RPMI7951 (cell line): ENCODE results near the gene TCP11L2. TPM values are rescaled to one million over a fixed set of nuclear protein-coding genes. Genes with fewer than 3 reads are reported as not detected.
"Not testable (repeated sequence)": the region's sequence is repeated elsewhere in the genome, so short reads cannot be mapped to it uniquely, and the experiment has no call there.

Source experiments
- DNase-seq: peaks from one replicate; pipeline ENCODE4 v3.0.0-alpha.2; 2012; ENCODE audit warnings: low read depth
- total RNA-seq: library from RNA; depleted of rRNA; stranded (reverse); fragments of >200 nt; shearing (Covaris generic); gene quantifications from 2 replicates; pipeline ENCODE4 v1.2.3, GENCODE V29; 2014

Gene TCP11L2
- total RNA-seq, 1 experiment from 2014 or later, result 3.4 TPM

- no peak for DNase-seq
Observed at GRCh38 chr12:106284358-106285105, 18.0 kb upstream of the TCP11L2 start.

DNA sequence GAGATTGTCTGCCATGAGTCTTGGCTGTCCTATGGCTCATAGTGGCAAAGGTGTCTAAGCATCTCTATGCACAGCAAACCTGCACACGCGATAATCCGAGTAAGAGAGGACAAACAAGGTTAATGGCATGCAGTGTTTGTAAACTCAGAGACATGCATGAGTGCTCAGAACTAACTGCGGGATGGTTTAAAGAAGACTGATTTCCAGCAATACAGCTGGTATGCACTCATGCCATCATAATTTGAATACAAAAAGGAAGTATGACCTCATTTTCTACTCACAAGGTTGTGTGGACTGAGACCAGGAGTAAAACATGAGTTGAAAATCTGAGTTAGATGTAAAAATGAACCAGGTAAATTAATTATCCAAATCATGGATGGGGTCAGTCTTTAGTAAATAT, 16.6 kb upstream of the TCP11L2 start:
- no peak for DNase-seq

DNA sequence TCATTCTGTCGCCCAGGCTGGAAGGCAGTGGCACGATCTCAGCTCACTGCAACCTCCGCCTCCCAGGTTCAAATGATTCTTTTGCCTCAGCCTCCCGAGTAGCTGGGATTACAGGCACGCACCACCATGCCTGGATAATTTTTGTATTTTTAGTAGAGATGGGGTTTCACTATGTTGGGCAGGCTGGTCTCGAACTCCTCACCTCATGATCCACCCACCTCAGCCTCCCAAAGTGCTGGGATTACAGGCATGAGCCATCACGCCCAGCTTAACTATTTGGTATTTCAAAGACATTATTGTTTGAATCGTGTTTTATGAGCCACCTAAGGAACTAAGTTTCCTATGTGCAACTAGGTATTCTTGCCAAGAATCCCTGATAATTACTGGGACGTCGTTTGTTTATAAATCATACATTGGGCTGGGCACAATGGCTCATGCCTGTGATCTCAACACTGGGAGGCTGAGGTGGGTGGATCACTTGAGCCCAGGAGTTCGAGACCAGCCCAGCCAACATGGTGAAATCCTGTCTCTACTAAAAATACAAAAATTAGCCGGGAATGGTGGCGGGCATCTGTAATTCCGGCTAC, 15.9 kb upstream of the TCP11L2 start:
- DNase-seq, result not testable (repeated sequence)

DNA sequence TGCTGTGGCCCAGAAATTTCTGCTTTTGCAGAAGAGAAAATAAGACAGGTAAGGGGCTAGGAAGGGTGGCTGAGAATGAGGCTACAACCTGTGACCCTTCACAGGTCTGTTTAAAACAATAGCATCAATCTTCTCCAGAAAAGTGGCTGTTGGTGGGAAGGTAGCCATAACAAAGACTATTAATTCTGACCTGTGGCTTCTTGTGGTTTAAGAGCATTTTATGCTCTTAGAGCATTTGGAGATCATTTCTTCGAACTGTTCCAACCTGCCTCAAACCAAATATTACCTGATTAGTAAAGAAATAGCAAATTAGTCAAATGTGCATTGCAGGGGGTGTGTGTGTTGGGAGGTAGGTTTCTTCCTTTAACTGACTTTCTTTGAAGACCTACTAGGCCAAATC, 15.2 kb upstream of the TCP11L2 start:
- no peak for DNase-seq

GRCh38 chr12:106288101-106288493, 14.4 kb upstream of the TCP11L2 start:
- no peak for DNase-seq

DNA sequence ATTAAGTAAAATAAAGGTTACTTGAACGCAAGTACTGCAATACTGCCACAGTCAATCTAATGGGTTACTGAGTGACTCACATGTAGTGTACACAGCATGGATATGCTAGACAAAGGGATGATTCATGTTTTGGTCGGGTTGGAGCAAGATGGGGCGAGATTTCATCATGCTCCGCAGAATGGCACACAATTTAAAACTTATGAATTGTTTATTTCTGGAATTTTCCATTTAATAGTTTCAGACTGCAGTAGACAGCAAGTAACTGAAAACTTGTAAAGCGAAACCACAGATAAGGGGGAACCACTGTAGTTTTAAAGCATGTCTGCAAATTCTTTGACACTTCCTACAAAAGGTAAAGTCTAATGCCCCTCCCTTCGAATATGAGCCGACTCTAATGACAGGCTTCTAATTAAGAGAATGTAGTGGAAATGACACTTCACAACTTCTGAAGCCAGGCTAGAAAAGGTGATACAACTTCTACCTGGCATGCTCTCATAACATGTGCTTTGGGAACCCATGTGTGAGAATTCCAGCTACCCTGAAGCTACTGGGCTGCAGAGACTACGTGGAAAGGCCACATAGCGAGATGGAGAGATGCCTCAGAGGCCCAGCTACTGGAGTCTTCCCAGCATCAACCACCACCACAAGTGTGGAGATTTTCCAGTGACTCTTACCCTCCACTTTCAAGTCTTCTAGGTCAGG, 13.9 kb upstream of the TCP11L2 start:
- peak; percentile 83 for DNase-seq

GRCh38 chr12:106289196-106289681, 13.3 kb upstream of the TCP11L2 start:
- DNase-seq, result no peak

DNA sequence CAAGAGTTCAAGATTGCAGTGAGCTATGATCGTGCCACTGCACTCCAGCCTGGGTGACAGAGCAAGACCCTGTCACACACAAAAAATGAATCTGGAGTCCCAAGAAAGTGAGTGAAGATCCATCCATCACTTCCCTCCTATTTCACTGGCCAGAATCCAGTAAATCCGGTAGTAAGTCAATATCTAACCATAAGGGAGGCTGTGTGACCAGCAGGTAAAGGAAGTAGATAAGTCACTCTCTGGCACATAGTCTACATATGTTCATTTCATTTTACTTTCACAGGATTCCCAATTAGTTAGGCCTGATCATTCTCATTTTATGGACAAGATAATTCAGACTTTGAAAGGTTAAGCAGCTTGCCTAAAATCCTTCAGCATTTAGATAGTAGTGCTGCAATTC, 11.9 kb upstream of the TCP11L2 start:
- DNase-seq, result no peak

GRCh38 chr12:106291342-106291741, 11.2 kb upstream of the TCP11L2 start:
- no peak for DNase-seq

DNA sequence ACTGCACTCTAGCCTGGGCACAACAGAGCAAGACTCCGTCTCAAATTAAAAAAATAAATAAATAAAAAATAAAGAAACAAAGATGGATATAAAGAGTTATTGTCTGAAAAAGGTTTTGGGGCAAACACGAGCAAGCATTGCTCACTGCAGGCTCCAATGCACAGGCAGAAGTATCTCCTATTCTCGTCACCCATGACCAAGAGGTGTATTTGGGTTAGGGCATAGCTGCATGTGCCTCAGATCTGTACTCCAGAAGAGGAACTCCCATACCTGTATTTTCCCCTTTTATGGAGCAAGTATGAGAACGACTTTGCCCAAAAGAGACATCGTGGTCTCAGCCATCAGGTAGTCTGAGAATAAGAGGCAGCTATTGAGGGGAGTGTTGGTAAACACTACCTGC, 10.2 kb upstream of the TCP11L2 start:
- DNase-seq, result no peak

DNA sequence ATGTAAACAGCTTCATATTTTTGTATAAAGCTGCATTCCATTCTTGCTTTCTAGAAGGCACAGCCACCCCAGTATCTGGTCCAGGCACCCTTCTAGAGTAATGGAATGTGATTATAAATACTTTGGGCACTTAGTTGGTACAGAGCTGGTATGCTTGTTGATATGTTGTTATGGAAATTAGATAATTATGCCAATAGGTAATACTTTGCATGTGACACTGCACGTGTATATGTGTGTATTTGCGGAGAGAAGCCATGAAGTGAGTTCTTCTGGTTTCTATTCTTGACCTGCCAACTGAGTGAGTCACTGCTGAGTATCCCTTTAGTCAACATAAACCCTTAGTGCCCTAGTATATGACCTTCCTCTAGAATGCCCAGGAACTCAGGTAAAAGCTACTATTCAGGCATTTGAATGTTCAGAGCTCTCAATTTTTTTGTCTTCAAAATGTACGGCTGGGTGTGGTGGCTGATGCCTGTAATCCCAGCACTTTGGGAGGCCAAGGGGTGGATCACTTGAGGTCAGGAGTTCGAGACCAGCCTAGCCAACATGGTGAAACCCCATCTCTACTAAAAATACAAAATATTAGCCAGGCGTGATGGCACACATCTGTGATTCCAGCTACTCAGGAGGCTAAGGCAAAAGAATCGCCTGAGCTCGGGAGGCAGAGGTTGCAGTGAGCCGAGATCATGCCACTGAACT, 6.2 kb upstream of the TCP11L2 start:
- DNase-seq, result peak; percentile 56

DNA sequence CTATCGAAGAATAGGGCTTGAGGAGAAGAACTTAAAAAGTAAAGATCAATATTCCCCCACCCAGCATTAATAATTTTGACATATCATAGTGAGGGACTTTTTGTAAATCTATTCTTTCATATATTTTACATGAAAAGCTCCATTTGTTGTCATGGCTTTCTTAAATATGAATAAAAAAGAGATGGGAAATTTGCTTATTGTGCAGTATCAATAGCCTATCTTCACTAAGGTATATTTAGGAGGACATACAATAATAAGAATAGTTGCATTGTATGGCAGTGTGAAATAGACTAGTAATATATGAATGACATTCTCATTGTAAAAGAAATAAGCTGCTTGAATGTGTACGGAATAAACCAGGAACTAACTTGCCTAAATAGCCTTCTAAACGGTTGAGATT, 5.5 kb upstream of the TCP11L2 start:
- no peak for DNase-seq

DNA sequence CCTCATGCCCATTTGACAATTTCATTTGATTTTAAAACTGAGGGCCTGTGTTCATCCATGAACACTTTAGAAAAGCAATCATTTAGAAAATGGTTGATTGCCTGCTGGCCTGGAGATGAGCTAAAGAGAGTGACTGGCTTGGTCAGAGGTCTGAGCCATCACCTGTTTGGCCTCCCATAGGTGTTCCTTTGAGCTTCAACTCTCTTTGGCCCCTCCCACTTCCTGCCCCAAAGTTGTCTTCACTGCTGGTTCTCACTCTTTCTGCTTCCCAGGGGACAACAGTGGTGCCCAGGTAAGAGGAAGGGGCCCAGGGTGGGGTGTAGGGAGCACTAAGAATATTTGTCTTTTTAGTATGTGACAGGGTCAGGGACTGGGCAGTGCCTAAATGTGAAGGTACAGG, 4.9 kb upstream of the TCP11L2 start:
- DNase-seq, result no peak

GRCh38 chr12:106299202-106299774, 3.2 kb upstream of the TCP11L2 start:
- DNase-seq, result no peak

- DNase-seq, result no peak
Observed at GRCh38 chr12:106300761-106301160, 1.8 kb upstream of the TCP11L2 start.

DNA sequence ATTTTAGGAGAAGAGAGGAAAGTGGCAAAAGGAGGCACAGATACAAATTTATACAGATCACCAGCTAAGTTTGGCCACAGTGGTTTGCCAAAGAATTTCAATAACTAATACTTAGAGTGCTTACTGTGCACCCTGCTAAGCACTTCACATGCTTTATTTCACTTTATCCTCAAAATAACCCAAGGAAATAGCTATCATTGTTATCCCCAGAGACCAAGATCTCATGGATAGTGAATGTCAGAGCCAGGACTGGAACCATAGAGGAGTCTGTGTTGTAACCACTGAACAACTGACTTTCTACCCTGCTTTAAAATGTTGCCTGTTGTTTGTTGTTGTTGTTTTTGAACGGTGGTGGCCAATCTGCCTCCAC, 1.3 kb upstream of the TCP11L2 start:
- DNase-seq, result no peak

- DNase-seq, result peak; percentile 32
Observed at GRCh38 chr12:106301611-106302321, 767 bp upstream of the TCP11L2 start.

GRCh38 chr12:106303202-106303820, 778 bp downstream of the TCP11L2 start:
- peak; percentile 59 for DNase-seq

DNA sequence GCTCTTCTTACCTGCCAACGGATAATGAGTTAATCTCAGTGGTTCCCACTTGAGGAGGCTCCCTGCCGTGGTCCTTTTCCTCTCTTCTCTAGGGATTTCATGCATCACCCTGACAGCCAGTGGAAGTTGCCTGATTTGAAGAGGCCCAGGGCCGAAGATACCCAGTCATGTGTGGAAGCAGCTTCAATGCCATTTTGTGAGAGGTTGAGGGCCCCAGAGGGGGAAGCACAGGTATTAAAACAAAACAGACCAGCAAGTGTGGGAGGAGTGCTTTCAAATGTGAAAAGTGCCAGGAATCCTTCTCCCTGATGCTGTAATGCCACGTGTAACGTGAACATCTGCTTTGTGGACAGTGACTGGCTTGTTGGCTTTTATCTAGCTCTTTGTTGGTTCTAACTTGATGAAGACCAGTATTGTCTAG, 1.5 kb downstream of the TCP11L2 start:
- DNase-seq, result no peak

DNA sequence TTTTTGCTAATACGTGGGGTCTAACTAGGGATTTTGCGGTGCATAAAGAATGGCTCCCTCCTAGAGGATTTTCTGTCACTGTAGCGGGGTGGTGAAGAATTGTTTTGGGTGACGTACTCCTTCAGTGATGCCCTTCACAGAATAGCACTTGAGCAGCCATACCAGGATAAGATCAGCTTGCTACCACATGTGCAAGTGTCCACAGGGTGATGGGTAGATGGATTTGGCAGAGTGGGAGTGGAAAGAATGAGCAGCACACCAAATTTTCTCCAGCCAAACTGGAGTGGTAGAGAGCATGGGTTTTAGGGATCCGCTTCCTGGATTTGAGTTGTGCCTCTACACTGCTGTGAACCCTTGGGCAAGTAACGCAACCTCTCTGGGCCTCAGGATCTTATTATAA, 2.3 kb downstream of the TCP11L2 start:
- DNase-seq, result no peak

GRCh38 chr12:106305376-106305775, 2.8 kb downstream of the TCP11L2 start:
- DNase-seq, result no peak
